ENCODE results near the gene CEBPA. TPM values are rescaled to one million over a fixed set of nuclear protein-coding genes. Genes with fewer than 3 reads are reported as not detected.
"Not testable (repeated sequence)": the region's sequence is repeated elsewhere in the genome, so short reads cannot be mapped to it uniquely, and the experiment has no call there.

CEBPA gene
- total RNA-seq, 1 donor from 2014 or later, result 0.51 TPM

GRCh38 chr19:33316541-33317264, 14.4 kb upstream of the CEBPA start:
- ATAC-seq (ENCODE audit: low read depth), result no peak
- DNase-seq, result no peak
- Mint-ChIP-seq H3K4me3 (no peak overlapping the region), H3K9me3 (peaks cover 10% of the 10 kb centered on the region), H3K4me1 (no peaks in the 10 kb centered on the region), H3K27me3 (peaks cover 17% of the 10 kb centered on the region), H3K27ac (no peak overlapping the region), H3K36me3 (ENCODE audit: low read depth) (peaks cover 4% of the 10 kb centered on the region)
- TF ChIP-seq CTCF (IDR thresholded peaks at IDR 0.05), result no peak
- ChIA-PET POLR2A (no interaction called here), CTCF (no interaction called here)
- intact Hi-C loops (cut with micrococcal nuclease), result no loop called here

GRCh38 chr19:33312808-33313207, 10.5 kb upstream of the CEBPA start:
- H3K27ac Mint-ChIP-seq; intact Hi-C loops (cut with micrococcal nuclease); CTCF ChIA-PET; ATAC-seq (ENCODE audit: low read depth); H3K36me3 Mint-ChIP-seq (ENCODE audit: low read depth); H3K9me3 Mint-ChIP-seq; DNase-seq; H3K4me3 Mint-ChIP-seq; H3K4me1 Mint-ChIP-seq: not testable (repeated sequence)
- POLR2A ChIA-PET, result interaction anchor here (0.7 to 0.8 kb wide), 2 partner anchors 10 to 78 kb away, joined by 5 to 15 read pairs; partner anchors contain the start of gene CEBPA
- H3K27me3 Mint-ChIP-seq, result peaks cover 32% of the 10 kb centered on the region

GRCh38 chr19:33312065-33312464, 9.7 kb upstream of the CEBPA start:
- Mint-ChIP-seq H3K27ac (no peak overlapping the region), H3K9me3 (no peaks in the 10 kb centered on the region), H3K36me3 (ENCODE audit: low read depth) (no peaks in the 10 kb centered on the region), H3K4me3 (no peak overlapping the region), H3K4me1 (no peaks in the 10 kb centered on the region), H3K27me3 (peaks cover 32% of the 10 kb centered on the region)
- ChIA-PET POLR2A (no interaction called here), CTCF (no interaction called here)
- intact Hi-C loops (cut with micrococcal nuclease), result no loop called here
- ATAC-seq (ENCODE audit: low read depth) (no peak), DNase-seq (no peak)
- TF ChIP-seq CTCF (IDR thresholded peaks at IDR 0.05), result no peak

- H3K4me3 Mint-ChIP-seq, result no peak overlapping the region
- H3K27ac Mint-ChIP-seq, result no peak overlapping the region
- POLR2A ChIA-PET, result no interaction called here
- TF ChIP-seq CTCF (IDR thresholded peaks at IDR 0.05), result no peak
- H3K36me3 Mint-ChIP-seq (ENCODE audit: low read depth), result no peaks in the 10 kb centered on the region
- H3K27me3 Mint-ChIP-seq, result peaks cover 26% of the 10 kb centered on the region
- no peaks in the 10 kb centered on the region for H3K9me3 Mint-ChIP-seq
- CTCF ChIA-PET, result no interaction called here
- DNase-seq, result no peak
- H3K4me1 Mint-ChIP-seq, result no peaks in the 10 kb centered on the region
- no peak for ATAC-seq (ENCODE audit: low read depth)
- intact Hi-C loops (cut with micrococcal nuclease), result no loop called here
These were observed 9.0 kb upstream of the CEBPA start for GRCh38 chr19:33311326-33311682.

GRCh38 chr19:33310606-33311325, 8.4 kb upstream of the CEBPA start:
- POLR2A ChIA-PET, result no interaction called here
- no peak for TF ChIP-seq CTCF (IDR thresholded peaks at IDR 0.05)
- Mint-ChIP-seq H3K36me3 (ENCODE audit: low read depth) (no peaks in the 10 kb centered on the region), H3K9me3 (no peaks in the 10 kb centered on the region), H3K4me3 (no peak overlapping the region), H3K27me3 (peaks cover 28% of the 10 kb centered on the region), H3K27ac (no peak overlapping the region), H3K4me1 (no peaks in the 10 kb centered on the region)
- no peak for DNase-seq
- intact Hi-C loops (cut with micrococcal nuclease), result no loop called here
- CTCF ChIA-PET, result no interaction called here
- ATAC-seq (ENCODE audit: low read depth), result no peak

Measured in activated B cell treated with CpG ODN at 0.5 μM for 24 hours (primary cell).